GM19025 (cell line): ENCODE results near the gene KAT2B.
"Not testable (repeated sequence)": the region's sequence is repeated elsewhere in the genome, so short reads cannot be mapped to it uniquely, and the experiment has no call there.

Experiments used
- ATAC-seq: cut with Tn5 transposase; IDR thresholded peaks from one replicate; pipeline ENCODE4 v1.9.1; 2021; ENCODE audit warnings: mild to moderate bottlenecking, low read depth, moderate library complexity; ENCODE audit not compliant: unreplicated experiment

The KAT2B gene

DNA sequence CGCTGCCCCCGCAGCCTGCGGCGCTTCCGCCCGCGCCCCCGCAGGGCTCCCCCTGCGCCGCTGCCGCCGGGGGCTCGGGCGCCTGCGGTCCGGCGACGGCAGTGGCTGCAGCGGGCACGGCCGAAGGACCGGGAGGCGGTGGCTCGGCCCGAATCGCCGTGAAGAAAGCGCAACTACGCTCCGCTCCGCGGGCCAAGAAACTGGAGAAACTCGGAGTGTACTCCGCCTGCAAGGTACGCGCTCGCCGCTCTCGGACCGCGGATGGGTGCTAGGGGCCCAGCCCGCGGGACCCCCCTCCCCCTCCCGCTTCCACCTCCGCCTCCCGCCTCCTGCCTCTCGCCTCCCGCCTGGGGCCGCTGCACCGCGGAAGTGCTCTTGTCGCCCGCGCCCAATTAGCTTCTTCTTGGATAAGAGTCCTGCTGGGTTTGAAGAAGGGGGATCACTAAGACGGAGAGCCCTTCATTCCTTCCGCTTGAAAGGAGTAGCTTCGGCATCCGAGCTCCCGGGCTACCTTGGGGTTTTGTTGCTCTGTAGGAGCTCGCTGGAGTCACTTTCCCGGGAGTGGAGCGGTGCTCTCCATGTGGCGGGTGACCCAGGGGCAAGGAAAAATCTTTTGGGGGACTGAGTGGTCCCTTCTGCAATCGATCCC, 426 bp downstream of the KAT2B start:
- peak; percentile 35 for ATAC-seq

DNA sequence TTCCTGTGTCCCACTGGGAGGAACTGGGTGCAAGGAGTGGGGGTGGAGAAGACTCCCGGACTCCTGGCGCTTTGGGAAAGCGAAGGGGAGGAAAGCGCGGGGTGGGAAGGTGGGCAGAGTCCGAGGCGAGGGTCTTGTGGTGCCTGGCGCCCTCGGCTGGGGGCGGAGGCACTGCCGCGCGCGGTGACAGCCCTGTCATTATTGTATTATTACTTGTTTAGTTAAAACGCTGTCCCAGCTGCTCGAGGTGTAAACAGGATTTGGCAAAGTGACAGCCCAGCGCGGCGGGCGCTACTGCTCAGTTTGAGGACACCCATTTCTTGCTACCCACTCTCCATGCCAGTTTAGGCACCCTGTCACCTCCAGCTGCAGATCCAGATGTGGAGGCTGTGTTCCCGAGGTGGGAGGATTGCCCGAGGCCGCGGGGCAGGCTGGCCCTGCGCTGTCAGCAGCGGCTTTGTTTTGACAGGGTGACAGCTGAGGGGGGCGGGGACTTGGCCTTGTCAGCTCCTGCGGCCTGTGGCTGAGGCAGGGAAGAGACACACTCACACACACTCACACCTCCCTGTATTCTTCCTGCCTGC, 1.0 kb downstream of the KAT2B start:
- peak; percentile 33 for ATAC-seq

DNA sequence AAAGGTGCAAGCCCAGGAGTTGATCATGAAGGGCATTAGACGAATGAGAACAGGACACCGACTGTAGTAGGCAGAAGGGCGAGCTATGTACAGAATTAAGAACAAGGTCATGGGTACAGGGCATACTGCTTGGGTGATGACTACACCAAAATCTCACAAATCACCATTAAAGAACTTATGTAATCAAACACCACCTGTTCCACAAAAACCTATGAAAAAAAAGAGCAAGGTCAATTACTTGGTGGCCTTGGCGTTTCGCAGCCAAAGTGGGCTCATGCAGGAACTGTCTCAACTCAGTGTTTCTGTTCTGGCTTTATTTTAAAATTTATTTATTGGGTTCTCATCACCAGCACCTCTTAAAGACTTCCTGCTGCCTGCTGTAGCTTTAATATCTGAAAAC, 2.1 kb downstream of the KAT2B start:
- no peak for ATAC-seq

GRCh38 chr3:20043396-20043795, 3.1 kb downstream of the KAT2B start:
- no peak for ATAC-seq

- ATAC-seq, result no peak
Measured at GRCh38 chr3:20043825-20044224, 3.6 kb downstream of the KAT2B start.

GRCh38 chr3:20045141-20045540, 4.9 kb downstream of the KAT2B start:
- not testable (repeated sequence) for ATAC-seq

DNA sequence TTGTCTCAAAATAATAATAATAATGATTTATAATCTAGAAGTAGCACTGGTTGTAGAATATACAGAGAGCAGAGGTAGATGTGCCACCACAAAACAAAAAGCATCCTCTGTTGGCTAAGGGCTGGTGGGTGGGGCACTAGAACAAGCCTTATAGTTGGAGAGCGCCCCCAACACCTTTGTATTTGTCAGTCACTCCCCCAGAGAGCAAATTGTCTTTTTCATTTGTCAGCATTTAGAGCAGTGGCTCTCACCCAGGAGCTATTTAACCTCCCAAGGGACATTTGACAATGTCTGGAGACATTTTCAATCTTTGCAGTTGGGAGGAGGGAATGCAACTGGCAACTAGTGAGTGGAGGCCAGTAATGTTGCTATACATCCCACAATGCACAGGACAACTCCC, 6.3 kb downstream of the KAT2B start:
- ATAC-seq, result no peak

DNA sequence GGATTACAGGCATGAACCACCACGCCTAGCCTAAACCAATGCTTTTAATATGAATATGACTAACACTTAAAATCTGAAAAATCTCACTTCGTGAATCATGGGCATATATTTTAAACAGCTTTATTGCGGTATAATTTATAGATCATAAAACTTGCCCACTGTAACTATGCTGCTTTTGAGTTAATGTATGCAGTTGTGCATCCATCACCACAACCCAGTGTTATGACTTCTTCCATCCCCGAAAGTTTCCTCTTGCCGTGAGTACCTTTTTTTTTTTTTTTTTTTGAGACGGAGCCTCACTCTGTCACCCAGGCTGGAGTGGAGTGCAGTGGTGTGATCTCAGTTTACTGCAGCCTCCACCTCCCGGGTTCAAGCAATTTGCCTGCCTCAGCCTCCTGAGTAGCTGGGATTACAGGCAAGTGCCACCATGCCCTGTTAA, 7.1 kb downstream of the KAT2B start:
- ATAC-seq, result no peak

DNA sequence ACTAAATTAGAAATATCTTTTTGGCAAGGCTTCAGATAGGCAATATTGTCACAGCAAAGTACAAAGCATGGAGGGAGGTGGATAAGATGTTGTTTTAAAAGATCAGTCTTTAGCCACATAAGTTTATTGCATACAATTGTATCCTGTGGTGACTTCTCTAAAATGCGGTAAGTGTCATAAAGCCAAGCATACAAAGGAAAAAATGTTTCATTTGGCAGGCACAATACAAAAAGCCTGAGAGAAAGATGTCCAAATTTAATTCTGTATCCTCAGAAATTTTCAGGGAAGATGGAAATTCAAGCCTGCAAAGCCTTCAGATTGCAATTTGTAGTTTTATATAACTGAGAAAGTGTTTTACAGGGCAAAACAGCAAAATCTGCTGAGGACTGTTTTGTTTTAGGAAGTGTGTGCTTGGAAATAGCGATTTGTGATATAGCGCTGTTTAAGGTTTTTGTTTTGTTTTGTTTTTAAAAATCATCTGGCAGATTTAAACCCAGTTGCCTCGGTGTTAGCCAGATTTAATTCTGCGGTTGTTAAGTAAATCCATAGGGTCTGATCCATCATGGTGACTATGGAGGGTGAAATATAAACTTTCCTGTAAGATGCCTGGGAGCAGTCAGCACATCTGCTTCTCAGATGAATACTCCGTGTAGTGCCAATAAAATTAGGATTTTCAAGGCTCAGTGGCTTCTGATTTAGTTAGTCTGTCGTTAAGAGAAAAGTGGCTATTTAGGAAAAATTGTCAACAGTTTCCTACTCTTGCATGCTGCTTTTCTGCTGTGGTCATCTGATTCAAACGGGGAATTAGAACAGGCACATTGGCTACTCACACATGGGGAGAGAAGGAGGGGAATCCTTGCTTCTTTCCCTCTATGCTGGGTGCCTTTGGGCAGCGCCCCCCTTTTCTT, 8.0 kb downstream of the KAT2B start:
- ATAC-seq, result no peak

- no peak for ATAC-seq
Measured at GRCh38 chr3:20051123-20051806, 11.0 kb downstream of the KAT2B start.

DNA sequence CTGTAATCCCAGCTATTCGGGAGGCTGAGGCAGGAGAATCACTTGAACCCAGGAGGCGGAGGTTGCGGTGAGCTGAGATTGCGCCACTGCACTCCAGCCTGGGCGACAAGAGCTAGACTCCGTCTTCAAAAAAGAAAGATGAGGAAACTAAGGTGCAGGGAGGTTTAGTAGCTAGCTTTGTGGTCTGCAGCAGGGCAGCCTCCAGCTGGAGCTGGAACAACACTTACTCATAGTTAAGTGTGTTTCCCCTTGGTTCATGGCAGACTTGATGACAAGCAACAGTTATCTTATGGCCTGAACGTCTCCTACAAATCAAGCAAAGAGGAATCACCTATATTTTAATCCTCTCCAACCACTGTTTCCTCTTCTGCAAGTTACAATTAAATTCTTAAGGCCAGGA, 12.6 kb downstream of the KAT2B start:
- ATAC-seq, result no peak

- ATAC-seq, result peak; percentile 86
Measured at GRCh38 chr3:20054549-20054987, 14.3 kb downstream of the KAT2B start.

DNA sequence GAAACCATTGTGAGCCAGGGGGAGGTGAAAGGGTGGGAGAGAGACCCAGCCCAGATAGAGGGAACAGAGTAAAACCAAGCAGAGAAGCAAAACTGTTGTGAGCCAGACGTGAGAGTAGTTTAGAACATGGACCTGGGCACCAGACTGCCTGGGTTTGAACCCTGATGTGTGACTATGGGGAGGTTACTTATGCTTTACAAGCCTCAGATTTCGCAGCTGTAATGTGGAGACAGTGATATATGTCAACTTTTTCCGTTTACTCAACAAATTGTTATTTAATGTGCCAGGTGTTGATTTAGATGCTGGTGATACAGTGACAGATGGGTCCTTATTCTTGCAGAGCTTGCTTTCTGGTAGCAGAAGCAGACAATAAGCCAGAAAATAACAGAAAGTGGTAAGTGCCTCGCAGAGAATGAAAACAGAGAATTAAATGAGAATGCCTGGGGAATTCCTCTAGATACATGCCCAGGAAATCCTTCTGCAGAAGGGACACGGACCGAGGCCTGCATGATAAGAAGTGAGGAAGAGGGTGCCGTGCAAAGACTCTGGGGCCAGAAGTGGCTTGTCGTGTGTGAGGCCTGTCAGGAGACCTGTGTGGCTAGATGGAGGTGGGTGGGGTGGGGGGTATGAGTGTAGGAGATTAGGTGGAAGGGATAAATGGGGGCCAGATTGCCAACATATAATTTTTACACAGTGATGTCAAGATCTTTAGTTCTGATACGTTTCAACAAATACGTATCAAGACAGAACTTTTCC, 15.0 kb downstream of the KAT2B start:
- peak; percentile 3 for ATAC-seq

DNA sequence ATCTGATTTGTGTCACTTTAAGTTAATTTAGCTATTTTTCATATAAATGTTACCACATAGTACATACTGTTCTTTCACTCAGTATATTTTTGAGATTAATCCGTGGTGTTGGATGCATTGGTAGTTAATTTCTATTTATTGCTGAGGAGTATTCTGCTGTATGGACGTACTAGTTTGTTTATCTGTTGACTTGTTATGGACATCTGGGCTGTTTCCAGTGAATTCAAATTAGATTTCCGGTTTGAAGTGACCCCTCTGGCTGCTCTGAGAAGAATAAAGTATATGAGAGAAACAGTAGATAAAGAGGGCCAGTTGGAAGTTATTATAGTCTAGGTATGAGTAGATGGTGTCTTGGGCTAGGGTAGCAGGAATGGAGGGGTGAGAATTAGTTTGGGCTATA, 15.6 kb downstream of the KAT2B start:
- ATAC-seq, result no peak

- no peak for ATAC-seq
Measured at GRCh38 chr3:20056725-20057611, 16.7 kb downstream of the KAT2B start.

DNA sequence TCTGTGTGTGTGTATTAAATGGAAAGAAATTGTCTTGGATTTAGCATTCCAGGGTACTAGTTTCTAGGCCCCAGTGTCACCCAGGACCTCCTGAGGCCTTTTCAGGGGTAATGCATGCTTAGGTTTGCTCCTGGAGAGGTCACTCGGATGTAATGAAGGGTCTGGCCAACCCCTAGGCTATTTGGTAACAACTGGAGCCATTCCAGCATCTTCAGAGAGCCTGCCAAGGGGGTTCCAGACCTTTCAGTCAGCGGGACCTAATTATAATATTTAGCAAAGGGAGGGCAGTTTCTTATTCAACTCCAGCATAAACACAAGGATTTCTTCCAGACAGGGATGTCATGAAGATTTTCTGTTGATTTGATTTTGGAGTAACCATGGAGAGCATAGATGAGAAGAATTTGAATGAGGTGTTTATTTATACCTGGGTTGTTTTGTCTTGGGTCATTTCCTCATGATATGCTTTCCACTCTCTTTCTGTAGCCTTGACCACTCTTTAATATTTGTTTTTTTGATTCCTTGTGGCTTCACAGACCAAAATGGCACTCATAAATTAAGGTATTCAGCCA, 17.4 kb downstream of the KAT2B start:
- ATAC-seq, result no peak

DNA sequence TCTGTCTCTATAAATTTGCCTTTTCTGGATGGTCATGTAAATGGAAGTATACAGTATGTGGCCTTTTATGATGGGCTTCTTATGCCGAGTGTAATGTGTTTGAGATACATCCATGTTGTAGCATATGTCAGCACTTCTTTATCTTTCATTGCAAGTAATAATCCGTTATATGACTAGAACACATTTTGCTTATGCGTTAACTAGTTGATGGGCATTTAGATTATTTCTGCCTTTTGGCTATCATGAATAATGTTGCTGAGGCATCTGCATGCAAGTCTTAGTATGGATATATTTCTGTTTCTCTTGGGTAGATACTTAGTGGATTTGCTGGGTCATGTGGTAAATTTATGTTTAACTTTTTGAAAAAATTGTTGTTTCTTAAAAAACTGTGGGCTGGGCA, 19.7 kb downstream of the KAT2B start:
- no peak for ATAC-seq

GRCh38 chr3:20060974-20061685, 20.9 kb downstream of the KAT2B start:
- peak; percentile 63 for ATAC-seq
